MM.1S (cell line): ENCODE measurements around the gene DACT3.

Source experiments
- CTCF ChIP-seq: fragments of 300-600 bp; sonication (generic); IDR thresholded peaks from 2 replicates; pipeline ENCODE4 v1.5.1; 2016; ENCODE audit warnings: antibody characterized with exemption, low read length, mixed read lengths
- EZH2 ChIP-seq: fragments of 300-600 bp; sonication (generic); optimal IDR thresholded peaks from 2 replicates; pipeline ENCODE3; 2017; ENCODE audit warnings: low read depth, mild to moderate bottlenecking, antibody characterized with exemption, low read length, mixed read lengths

- no peak for TF ChIP-seq CTCF
- TF ChIP-seq EZH2: no peak
These were observed 23.8 kb downstream of the DACT3 start for GRCh38 chr19:46637224-46637623.
